CD4-positive, alpha-beta memory T cell (primary cell): ENCODE results near the gene TTYH1. TPM values are rescaled to one million over a fixed set of nuclear protein-coding genes. Genes with fewer than 3 reads are reported as not detected.

Experiments used
- polyA plus RNA-seq, 2 donors: library from polyadenylated mRNA; unstranded; fragments of 300-500 nt; fragmentation: Illumina TruSeq; gene quantifications; one replicate each; pipeline ENCODE4 v1.2.3, GENCODE V29; 2021
- total RNA-seq, 2 experiments: library from RNA; stranded (reverse); gene quantifications; one replicate each; pipeline ENCODE4 v1.2.3, GENCODE V29; 2021

TTYH1 gene
- total and polyA plus RNA-seq, 4 experiments from 2014 or later: 0.29 TPM; not detected in 3

Other genes with a start within 250 kb of the TTYH1 start
- 1 to 10 TPM in 1 of 2 experiments, under 1 TPM in 1; 0.61 to 1.1 TPM for gene TMC4, start 242.3 kb upstream of the TTYH1 start, total RNA-seq
- gene TMC4, start 242.3 kb upstream of the TTYH1 start, polyA plus RNA-seq: 1 to 10 TPM in 1 of 2 donors, under 1 TPM in 1; 0.71 to 3.3 TPM
- 10 to 100 TPM; 46.4 to 55.5 TPM for gene MBOAT7, start 225.9 kb upstream of the TTYH1 start, total RNA-seq
- 10 to 100 TPM; 16.0 to 28.7 TPM for gene MBOAT7, start 225.9 kb upstream of the TTYH1 start, polyA plus RNA-seq
- 10 to 100 TPM; 23.2 to 25.8 TPM for gene TSEN34, start 224.2 kb upstream of the TTYH1 start, total RNA-seq
- gene TSEN34, start 224.2 kb upstream of the TTYH1 start, polyA plus RNA-seq: 10 to 100 TPM; 20.3 to 39.6 TPM
- 1,000 to 10,000 TPM; 1,117 to 1,127 TPM for gene RPS9, start 214.6 kb upstream of the TTYH1 start, total RNA-seq
- 1,000 to 10,000 TPM in 1 of 2 donors, 100 to 1,000 TPM in 1; 924 to 1,042 TPM for gene RPS9, start 214.6 kb upstream of the TTYH1 start, polyA plus RNA-seq
- 1 to 10 TPM; 8.8 to 9.1 TPM for gene LILRB3, start 192.5 kb upstream of the TTYH1 start, total RNA-seq
- 1 to 10 TPM in 1 of 2 donors, under 1 TPM in 1; 0.97 to 5.8 TPM for gene LILRB3, start 192.5 kb upstream of the TTYH1 start, polyA plus RNA-seq
- gene LILRA6, start 172.7 kb upstream of the TTYH1 start, total RNA-seq: 1 to 10 TPM in 1 of 2 experiments, under 1 TPM in 1; 0.73 to 1.2 TPM
- gene LILRA6, start 172.7 kb upstream of the TTYH1 start, polyA plus RNA-seq: 1 to 10 TPM in 1 of 2 donors, not detected in 1; 2.9 TPM
- under 1 TPM; 0.47 to 0.52 TPM for gene LILRB5, start 158.2 kb upstream of the TTYH1 start, total RNA-seq
- gene LILRB5, start 158.2 kb upstream of the TTYH1 start, polyA plus RNA-seq: not detected
- gene LILRB2, start 134.4 kb upstream of the TTYH1 start, total RNA-seq: 1 to 10 TPM in 1 of 2 experiments, under 1 TPM in 1; 0.58 to 1.2 TPM
- gene LILRB2, start 134.4 kb upstream of the TTYH1 start, polyA plus RNA-seq: not detected
- under 1 TPM; 0.36 to 0.38 TPM for gene LILRA5, start 102.3 kb upstream of the TTYH1 start, total RNA-seq
- not detected for gene LILRA5, start 102.3 kb upstream of the TTYH1 start, polyA plus RNA-seq
- gene LILRA4, start 76.3 kb upstream of the TTYH1 start, total RNA-seq: not detected
- gene LILRA4, start 76.3 kb upstream of the TTYH1 start, polyA plus RNA-seq: under 1 TPM in 1 of 2 donors, not detected in 1; 0.45 TPM
- gene LAIR1, start 50.5 kb upstream of the TTYH1 start, total RNA-seq: 10 to 100 TPM; 57.6 to 59.8 TPM
- gene LAIR1, start 50.5 kb upstream of the TTYH1 start, polyA plus RNA-seq: 10 to 100 TPM; 23.1 to 60.5 TPM
- 100 to 1,000 TPM; 535 to 565 TPM for gene LENG8, start 33.7 kb downstream of the TTYH1 start, total RNA-seq
- 10 to 100 TPM in 1 of 2 donors, 1 to 10 TPM in 1; 3.1 to 11.3 TPM for gene LENG8, start 33.7 kb downstream of the TTYH1 start, polyA plus RNA-seq
- gene LENG9, start 48.3 kb downstream of the TTYH1 start, total RNA-seq: 1 to 10 TPM; 7.2 to 7.3 TPM
- gene LENG9, start 48.3 kb downstream of the TTYH1 start, polyA plus RNA-seq: under 1 TPM in 1 of 2 donors, not detected in 1; 0.59 TPM
- not detected for gene CDC42EP5, start 57.8 kb downstream of the TTYH1 start, total RNA-seq
- gene CDC42EP5, start 57.8 kb downstream of the TTYH1 start, polyA plus RNA-seq: not detected
- gene LAIR2, start 87.4 kb downstream of the TTYH1 start, total RNA-seq: under 1 TPM; 0.81 to 0.97 TPM
- gene LAIR2, start 87.4 kb downstream of the TTYH1 start, polyA plus RNA-seq: 10 to 100 TPM; 15.9 to 27.9 TPM
- under 1 TPM; 0.35 to 0.47 TPM for gene LILRA2, start 158.3 kb downstream of the TTYH1 start, total RNA-seq
- not detected for gene LILRA2, start 158.3 kb downstream of the TTYH1 start, polyA plus RNA-seq
- gene LILRA1, start 178.2 kb downstream of the TTYH1 start, total RNA-seq: not detected
- not detected for gene LILRA1, start 178.2 kb downstream of the TTYH1 start, polyA plus RNA-seq
- 1 to 10 TPM in 1 of 2 experiments, under 1 TPM in 1; 0.64 to 1.6 TPM for gene LILRB1, start 215.0 kb downstream of the TTYH1 start, total RNA-seq
- gene LILRB1, start 215.0 kb downstream of the TTYH1 start, polyA plus RNA-seq: under 1 TPM in 1 of 2 donors, not detected in 1; 0.34 TPM
- 1 to 10 TPM; 3.2 to 3.5 TPM for gene LILRB4, start 247.5 kb downstream of the TTYH1 start, total RNA-seq
- gene LILRB4, start 247.5 kb downstream of the TTYH1 start, polyA plus RNA-seq: not detected